ENCODE data around the gene TNXB. TPM values are rescaled to one million over a fixed set of nuclear protein-coding genes. Genes with fewer than 3 reads are reported as not detected.

Gene TNXB
- total RNA-seq, 1 donor: 11.9 TPM

- Histone ChIP-seq H3K79me2 (ENCODE audit: insufficient read depth, low read length) (no peaks in the 10 kb centered on the region), H3K27ac (ENCODE audit: low read depth, low read length) (no peak overlapping the region), H2AFZ (ENCODE audit: low read length) (no peak overlapping the region), H3K4me2 (ENCODE audit: insufficient read depth, low read length) (no peak overlapping the region), H3K4me3 (ENCODE audit: insufficient read depth, low read length) (no peak overlapping the region), H3K9me3 (ENCODE audit: low read depth, low read length) (no peaks in the 10 kb centered on the region), H3K27me3 (ENCODE audit: insufficient read depth, low read length) (peaks cover 42% of the 10 kb centered on the region), H3K4me1 (ENCODE audit: insufficient read depth, low read length) (peaks cover 44% of the 10 kb centered on the region), H4K20me1 (ENCODE audit: insufficient read depth, low read length) (peaks cover 16% of the 10 kb centered on the region), H3K36me3 (ENCODE audit: insufficient read depth, low read length) (no peaks in the 10 kb centered on the region)
- DNase-seq (ENCODE audit: insufficient read length, low spot score, missing footprints): peak; percentile 90
- no peak for TF ChIP-seq CTCF (IDR thresholded peaks at IDR 0.05; ENCODE audit: extremely low read depth, low read depth, low read length)
These were observed 24.4 kb downstream of the TNXB start for GRCh38 chr6:32084780-32085179.

GRCh38 chr6:32083812-32084768 lies 25.0 kb downstream of the TNXB start:
- Histone ChIP-seq H2AFZ (ENCODE audit: low read length) (no peak overlapping the region), H3K36me3 (ENCODE audit: insufficient read depth, low read length) (no peaks in the 10 kb centered on the region), H3K4me1 (ENCODE audit: insufficient read depth, low read length) (peaks cover 46% of the 10 kb centered on the region), H4K20me1 (ENCODE audit: insufficient read depth, low read length) (peaks cover 16% of the 10 kb centered on the region), H3K79me2 (ENCODE audit: insufficient read depth, low read length) (no peaks in the 10 kb centered on the region), H3K4me3 (ENCODE audit: insufficient read depth, low read length) (no peak overlapping the region), H3K9me3 (ENCODE audit: low read depth, low read length) (no peaks in the 10 kb centered on the region), H3K27ac (ENCODE audit: low read depth, low read length) (no peak overlapping the region), H3K27me3 (ENCODE audit: insufficient read depth, low read length) (peaks cover 35% of the 10 kb centered on the region), H3K4me2 (ENCODE audit: insufficient read depth, low read length) (no peak overlapping the region)
- DNase-seq (ENCODE audit: insufficient read length, low spot score, missing footprints): peak; percentile 76
- no peak for TF ChIP-seq CTCF (IDR thresholded peaks at IDR 0.05; ENCODE audit: extremely low read depth, low read depth, low read length)

GRCh38 chr6:32082935-32083334 lies 26.2 kb downstream of the TNXB start:
- Histone ChIP-seq H3K4me1 (ENCODE audit: insufficient read depth, low read length) (peaks cover 46% of the 10 kb centered on the region), H3K36me3 (ENCODE audit: insufficient read depth, low read length) (no peaks in the 10 kb centered on the region), H3K4me3 (ENCODE audit: insufficient read depth, low read length) (no peak overlapping the region), H3K27me3 (ENCODE audit: insufficient read depth, low read length) (peaks cover 24% of the 10 kb centered on the region), H3K79me2 (ENCODE audit: insufficient read depth, low read length) (no peaks in the 10 kb centered on the region), H4K20me1 (ENCODE audit: insufficient read depth, low read length) (peaks cover 16% of the 10 kb centered on the region), H2AFZ (ENCODE audit: low read length) (no peak overlapping the region), H3K27ac (ENCODE audit: low read depth, low read length) (no peak overlapping the region), H3K9me3 (ENCODE audit: low read depth, low read length) (no peaks in the 10 kb centered on the region), H3K4me2 (ENCODE audit: insufficient read depth, low read length) (peak overlapping the region; percentile 33)
- no peak for TF ChIP-seq CTCF (IDR thresholded peaks at IDR 0.05; ENCODE audit: extremely low read depth, low read depth, low read length)
- DNase-seq (ENCODE audit: insufficient read length, low spot score, missing footprints): peak; percentile 98

- Histone ChIP-seq H3K27me3 (ENCODE audit: insufficient read depth, low read length) (peaks cover 23% of the 10 kb centered on the region), H3K36me3 (ENCODE audit: insufficient read depth, low read length) (no peaks in the 10 kb centered on the region), H3K9me3 (ENCODE audit: low read depth, low read length) (no peaks in the 10 kb centered on the region), H3K4me2 (ENCODE audit: insufficient read depth, low read length) (peak overlapping the region; percentile 33), H3K27ac (ENCODE audit: low read depth, low read length) (no peak overlapping the region), H3K4me1 (ENCODE audit: insufficient read depth, low read length) (peaks cover 46% of the 10 kb centered on the region), H4K20me1 (ENCODE audit: insufficient read depth, low read length) (peaks cover 16% of the 10 kb centered on the region), H2AFZ (ENCODE audit: low read length) (no peak overlapping the region), H3K79me2 (ENCODE audit: insufficient read depth, low read length) (no peaks in the 10 kb centered on the region), H3K4me3 (ENCODE audit: insufficient read depth, low read length) (no peak overlapping the region)
- TF ChIP-seq CTCF (IDR thresholded peaks at IDR 0.05; ENCODE audit: extremely low read depth, low read depth, low read length): no peak
- DNase-seq (ENCODE audit: insufficient read length, low spot score, missing footprints): no peak
These were observed 26.7 kb downstream of the TNXB start for GRCh38 chr6:32082478-32082877.
